HCT116 (cell line): ENCODE data around the gene GSG1L. TPM values are rescaled to one million over a fixed set of nuclear protein-coding genes. Genes with fewer than 3 reads are reported as not detected.

ENCODE experiments used
- ATAC-seq: fragments of 200-7000 bp; cut with Tn5 transposase; 2 replicates; pipeline ENCODE4 v1.9.1; 2020; ENCODE audit warnings: mild to moderate bottlenecking, moderate library complexity
- BruUV-seq: library from RNA; stranded (reverse); fragments of 400-500 nt; replicated peaks from 2 replicates; lab custom pipeline; 2021; lab: Mats Ljungman, UMichigan
- CTCF ChIA-PET: fragments of 300-600 bp; sonication (Branson Sonifier 250); formaldehyde crosslinking; loops from one replicate; lab custom pipeline; 2021; ENCODE audit warnings: antibody characterized with exemption; lab: Charles Lee
- POLR2A ChIA-PET: fragments of 300-600, 350-600 bp; sonication (Branson Sonifier 250); formaldehyde crosslinking; loops from one replicate; lab custom pipeline; 2021; ENCODE audit warnings: antibody characterized with exemption; lab: Charles Lee
- RAD21 ChIA-PET, 2 experiments: fragments of 300-600 bp; sonication (Branson Sonifier 250); formaldehyde crosslinking; loops; one replicate each; lab custom pipeline; 2023; ENCODE audit warnings: low total read pairs in 2 of 2; ENCODE audit not compliant: uncharacterized antibody in 2 of 2, unreplicated experiment in 2 of 2, low non-redundant PET in 1 of 2; lab: Charles Lee
- DNase-seq: peaks from one replicate; pipeline ENCODE4 v3.0.0-alpha.2; 2010; ENCODE audit warnings: low read depth, low spot score
- H2AFZ ChIP-seq: fragments of 200-600 bp; shearing (Covaris generic), sonication (generic); 2 replicates; pipeline ENCODE4 v1.6.1; 2017; ENCODE audit warnings: low read depth, mixed run types, mixed read lengths, antibody characterized with exemption, low read length; ENCODE audit not compliant: poor library complexity, severe bottlenecking
- H3K27ac ChIP-seq: 2 replicates; pipeline ENCODE4 v1.5.1; 2012; ENCODE audit warnings: low read depth, low read length
- H3K27me3 ChIP-seq: fragments of 200-600 bp; sonication (generic); 2 replicates; pipeline ENCODE4 v1.6.1; 2016; ENCODE audit warnings: mixed run types, low read length, mixed read lengths; ENCODE audit not compliant: insufficient read depth
- H3K36me3 ChIP-seq, 2 experiments: fragments of 200-500 bp in 1 of 2; fragments of 200-600 bp in 1 of 2; sonication (Bioruptor generic) in 1 of 2; sonication (generic) in 1 of 2; 2 replicates each; pipeline versions ENCODE4 v1.5.1 to v1.6.1; 2014 to 2016; ENCODE audit warnings: low read length in 2 of 2, inconsistent platforms in 1 of 2, mixed read lengths in 1 of 2, mixed run types in 1 of 2; ENCODE audit not compliant: insufficient read depth in 2 of 2, control insufficient read depth in 1 of 2
- H3K4me1 ChIP-seq, 2 experiments: fragments of 200-600 bp in 1 of 2; sonication (generic) in 1 of 2; 2 replicates each; pipeline versions ENCODE4 v1.5.1 to v1.6.1; 2012 to 2017; ENCODE audit warnings: low read length in 2 of 2, inconsistent platforms in 1 of 2, mild to moderate bottlenecking in 1 of 2, mixed read lengths in 1 of 2, mixed run types in 1 of 2, moderate library complexity in 1 of 2; ENCODE audit not compliant: insufficient read depth in 2 of 2, control insufficient read depth in 1 of 2
- H3K4me2 ChIP-seq: fragments of 200-600 bp; sonication (generic); 2 replicates; pipeline ENCODE4 v1.6.1; 2017; ENCODE audit warnings: mixed run types, low read length, mixed read lengths
- H3K4me3 ChIP-seq, 2 experiments: fragments of 200-600 bp in 1 of 2; sonication (generic) in 1 of 2; replicated peaks in 1 of 2; 2 replicates each; pipeline ENCODE4 v1.5.1; 2011 to 2016; ENCODE audit warnings: low read length in 2 of 2, control low read depth in 1 of 2, low read depth in 1 of 2, mild to moderate bottlenecking in 1 of 2, mixed read lengths in 1 of 2, mixed run types in 1 of 2
- H3K79me2 ChIP-seq: fragments of 200-600 bp; sonication (generic); 2 replicates; pipeline ENCODE4 v1.6.1; 2017; ENCODE audit warnings: mild to moderate bottlenecking, mixed run types, low read length, moderate library complexity, mixed read lengths; ENCODE audit not compliant: insufficient read depth
- H3K9ac ChIP-seq: fragments of 200-600 bp; sonication (generic); 2 replicates; pipeline ENCODE4 v1.6.1; 2016; ENCODE audit warnings: low read length, mixed read lengths
- H3K9me2 ChIP-seq: fragments of 200-600 bp; sonication (generic), shearing (Covaris generic); 2 replicates; pipeline ENCODE4 v1.6.1; 2017; ENCODE audit warnings: mixed run types, mild to moderate bottlenecking, moderate library complexity; ENCODE audit not compliant: insufficient read depth
- H3K9me3 ChIP-seq, 2 experiments: fragments of 200-500 bp in 1 of 2; fragments of 200-600 bp in 1 of 2; sonication (Bioruptor generic) in 1 of 2; sonication (generic) in 1 of 2; 2 replicates each; pipeline ENCODE4 v1.6.1; 2014 to 2017; ENCODE audit warnings: low read length in 2 of 2, mixed read lengths in 2 of 2, inconsistent platforms in 1 of 2, low read depth in 1 of 2, mild to moderate bottlenecking in 1 of 2, mixed run types in 1 of 2, moderate library complexity in 1 of 2; ENCODE audit not compliant: control insufficient read depth in 1 of 2, insufficient read depth in 1 of 2
- H4K20me1 ChIP-seq: fragments of 200-600 bp; sonication (generic), shearing (Covaris generic); 2 replicates; pipeline ENCODE4 v1.6.1; 2017; ENCODE audit warnings: mixed run types, mild to moderate bottlenecking, moderate library complexity; ENCODE audit not compliant: insufficient read depth
- EGR1 ChIP-seq: IDR thresholded peaks from 2 replicates; pipeline ENCODE4 v1.6.1; 2012; ENCODE audit warnings: low read depth
- SP1 ChIP-seq: IDR thresholded peaks from 2 replicates; pipeline ENCODE4 v1.6.1; 2012; ENCODE audit warnings: low read depth
- SRF ChIP-seq: IDR thresholded peaks from 2 replicates; pipeline ENCODE4 v1.6.1; 2012; ENCODE audit warnings: low read depth
- TCF7L2 ChIP-seq: IDR thresholded peaks from 2 replicates; pipeline ENCODE4 v1.7.0; 2011; ENCODE audit warnings: borderline replicate concordance, inconsistent platforms; ENCODE audit not compliant: insufficient read depth, insufficient read length; ENCODE audit errors: extremely low read depth
- ZNF274 ChIP-seq: fragments of 200-500 bp; sonication (Bioruptor generic); IDR thresholded peaks from 2 replicates; pipeline ENCODE4 v1.6.1; 2014; ENCODE audit warnings: mild to moderate bottlenecking, low read depth, low read length, inconsistent platforms
- intact Hi-C: fragments of 100-400 bp; cut with micrococcal nuclease; formaldehyde crosslinking; loops from 2 replicates; pipeline ENCODE4 v1.10.0; 2022
- total RNA-seq: library from RNA; stranded (reverse); gene quantifications from one replicate; pipeline ENCODE4 v1.2.1, GENCODE V29; 2021; ENCODE audit not compliant: unreplicated experiment
- TF ChIP-seq, protein P1 (sequence below): IDR thresholded peaks from 2 replicates; pipeline ENCODE4 v1.6.1; 2012; ENCODE audit warnings: low read depth
- TF ChIP-seq, protein P2 (sequence below): IDR thresholded peaks from 2 replicates; pipeline ENCODE4 v1.6.1; 2011; ENCODE audit warnings: mild to moderate bottlenecking, low read length, moderate library complexity; ENCODE audit not compliant: insufficient replicate concordance; ENCODE audit errors: extremely low read depth
- TF ChIP-seq, protein P3 (sequence below): IDR thresholded peaks from 2 replicates; pipeline ENCODE4 v1.6.1; 2012

Gene GSG1L
- total RNA-seq, 1 experiment from 2014 or later, result not detected

DNA sequence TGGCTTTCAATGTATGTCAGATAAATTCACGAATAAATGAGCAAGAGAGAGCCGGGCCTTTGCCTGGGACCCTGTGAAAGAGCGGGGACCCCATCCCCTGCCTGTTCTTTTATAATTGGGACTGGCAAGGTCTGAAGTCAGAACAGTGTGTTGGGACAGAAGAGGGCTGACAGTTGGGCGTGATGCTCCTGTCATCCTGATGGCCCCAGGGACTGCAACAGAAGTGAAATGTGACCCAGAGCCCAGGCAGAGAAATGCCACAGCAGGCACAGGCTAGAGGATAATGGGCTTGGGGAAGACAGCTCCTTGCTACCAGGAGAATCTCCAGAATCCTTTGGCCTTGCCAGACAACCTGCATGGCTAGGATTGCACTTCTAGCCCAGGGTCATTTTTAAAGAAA lies 37.9 kb downstream of the GSG1L start:
- Histone ChIP-seq H3K27me3 (peaks cover 12% of the 10 kb centered on the region; the same call in 1 of the 2 replicates), H3K27ac (no peak overlapping the region), H2AFZ (no peak overlapping the region), H3K4me2 (no peak overlapping the region), H3K79me2 (no peaks in the 10 kb centered on the region), H3K36me3 (no peaks in the 10 kb centered on the region), H3K9me2 (no peaks in the 10 kb centered on the region), H3K4me1 (no peaks in the 10 kb centered on the region), H4K20me1 (no peaks in the 10 kb centered on the region), H3K9me3 (no peaks in the 10 kb centered on the region), H3K4me3 (no peak overlapping the region), H3K9ac (no peak overlapping the region)
- no TSS peak for BruUV-seq
- ATAC-seq (no peak), DNase-seq (no peak)
- POLR2A ChIA-PET, result no interaction called here
- CTCF ChIA-PET, result no interaction called here
- no peak for TF ChIP-seq SRF
- no peak for TF ChIP-seq TCF7L2
- TF ChIP-seq, protein P1, sequence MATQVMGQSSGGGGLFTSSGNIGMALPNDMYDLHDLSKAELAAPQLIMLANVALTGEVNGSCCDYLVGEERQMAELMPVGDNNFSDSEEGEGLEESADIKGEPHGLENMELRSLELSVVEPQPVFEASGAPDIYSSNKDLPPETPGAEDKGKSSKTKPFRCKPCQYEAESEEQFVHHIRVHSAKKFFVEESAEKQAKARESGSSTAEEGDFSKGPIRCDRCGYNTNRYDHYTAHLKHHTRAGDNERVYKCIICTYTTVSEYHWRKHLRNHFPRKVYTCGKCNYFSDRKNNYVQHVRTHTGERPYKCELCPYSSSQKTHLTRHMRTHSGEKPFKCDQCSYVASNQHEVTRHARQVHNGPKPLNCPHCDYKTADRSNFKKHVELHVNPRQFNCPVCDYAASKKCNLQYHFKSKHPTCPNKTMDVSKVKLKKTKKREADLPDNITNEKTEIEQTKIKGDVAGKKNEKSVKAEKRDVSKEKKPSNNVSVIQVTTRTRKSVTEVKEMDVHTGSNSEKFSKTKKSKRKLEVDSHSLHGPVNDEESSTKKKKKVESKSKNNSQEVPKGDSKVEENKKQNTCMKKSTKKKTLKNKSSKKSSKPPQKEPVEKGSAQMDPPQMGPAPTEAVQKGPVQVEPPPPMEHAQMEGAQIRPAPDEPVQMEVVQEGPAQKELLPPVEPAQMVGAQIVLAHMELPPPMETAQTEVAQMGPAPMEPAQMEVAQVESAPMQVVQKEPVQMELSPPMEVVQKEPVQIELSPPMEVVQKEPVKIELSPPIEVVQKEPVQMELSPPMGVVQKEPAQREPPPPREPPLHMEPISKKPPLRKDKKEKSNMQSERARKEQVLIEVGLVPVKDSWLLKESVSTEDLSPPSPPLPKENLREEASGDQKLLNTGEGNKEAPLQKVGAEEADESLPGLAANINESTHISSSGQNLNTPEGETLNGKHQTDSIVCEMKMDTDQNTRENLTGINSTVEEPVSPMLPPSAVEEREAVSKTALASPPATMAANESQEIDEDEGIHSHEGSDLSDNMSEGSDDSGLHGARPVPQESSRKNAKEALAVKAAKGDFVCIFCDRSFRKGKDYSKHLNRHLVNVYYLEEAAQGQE, result no peak
- no peak for TF ChIP-seq SP1
- no peak for TF ChIP-seq ZNF274
- TF ChIP-seq, protein P2, sequence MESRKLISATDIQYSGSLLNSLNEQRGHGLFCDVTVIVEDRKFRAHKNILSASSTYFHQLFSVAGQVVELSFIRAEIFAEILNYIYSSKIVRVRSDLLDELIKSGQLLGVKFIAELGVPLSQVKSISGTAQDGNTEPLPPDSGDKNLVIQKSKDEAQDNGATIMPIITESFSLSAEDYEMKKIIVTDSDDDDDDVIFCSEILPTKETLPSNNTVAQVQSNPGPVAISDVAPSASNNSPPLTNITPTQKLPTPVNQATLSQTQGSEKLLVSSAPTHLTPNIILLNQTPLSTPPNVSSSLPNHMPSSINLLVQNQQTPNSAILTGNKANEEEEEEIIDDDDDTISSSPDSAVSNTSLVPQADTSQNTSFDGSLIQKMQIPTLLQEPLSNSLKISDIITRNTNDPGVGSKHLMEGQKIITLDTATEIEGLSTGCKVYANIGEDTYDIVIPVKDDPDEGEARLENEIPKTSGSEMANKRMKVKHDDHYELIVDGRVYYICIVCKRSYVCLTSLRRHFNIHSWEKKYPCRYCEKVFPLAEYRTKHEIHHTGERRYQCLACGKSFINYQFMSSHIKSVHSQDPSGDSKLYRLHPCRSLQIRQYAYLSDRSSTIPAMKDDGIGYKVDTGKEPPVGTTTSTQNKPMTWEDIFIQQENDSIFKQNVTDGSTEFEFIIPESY, result no peak
- TF ChIP-seq, protein P3, sequence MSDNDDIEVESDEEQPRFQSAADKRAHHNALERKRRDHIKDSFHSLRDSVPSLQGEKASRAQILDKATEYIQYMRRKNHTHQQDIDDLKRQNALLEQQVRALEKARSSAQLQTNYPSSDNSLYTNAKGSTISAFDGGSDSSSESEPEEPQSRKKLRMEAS, result no peak
- no peak for TF ChIP-seq EGR1
- RAD21 ChIA-PET, result no interaction called here
- intact Hi-C loops, result no loop called here
